Hepatocyte (in vitro differentiated cells): ENCODE data around the gene CCN6. TPM values are rescaled to one million over a fixed set of nuclear protein-coding genes. Genes with fewer than 3 reads are reported as not detected.

ENCODE experiments used
- DNase-seq: peaks from one replicate; pipeline ENCODE4 v3.0.0-alpha.2; 2016; ENCODE audit warnings: low spot score
- H2AFZ ChIP-seq: fragments of 200-600 bp; sonication (generic); 2 replicates; pipeline ENCODE4 v1.6.0; 2016; ENCODE audit warnings: antibody characterized with exemption, mild to moderate bottlenecking
- H3K27ac ChIP-seq: fragments of 200-600 bp; sonication (generic); 2 replicates; pipeline ENCODE4 v1.5.1; 2016; ENCODE audit warnings: mild to moderate bottlenecking
- H3K27me3 ChIP-seq: fragments of 200-600 bp; sonication (generic); 2 replicates; pipeline ENCODE4 v1.6.1; 2016
- H3K36me3 ChIP-seq: fragments of 200-600 bp; sonication (generic); replicated peaks from 2 replicates; pipeline ENCODE4 v1.5.1; 2016; ENCODE audit warnings: low read depth; ENCODE audit not compliant: insufficient read depth
- H3K4me1 ChIP-seq: fragments of 200-600 bp; sonication (generic); 2 replicates; pipeline ENCODE4 v1.5.1; 2016; ENCODE audit warnings: mild to moderate bottlenecking, moderate library complexity; ENCODE audit not compliant: insufficient read depth
- H3K4me2 ChIP-seq: fragments of 200-600 bp; sonication (generic); 2 replicates; pipeline ENCODE4 v1.6.0; 2016
- H3K4me3 ChIP-seq: fragments of 200-600 bp; sonication (generic); 2 replicates; pipeline ENCODE4 v1.5.1; 2016; ENCODE audit warnings: mild to moderate bottlenecking
- H3K79me2 ChIP-seq: fragments of 200-600 bp; sonication (generic); 2 replicates; pipeline ENCODE4 v1.6.0; 2017; ENCODE audit warnings: mild to moderate bottlenecking
- H3K9me2 ChIP-seq: fragments of 200-600 bp; sonication (generic); replicated peaks from 2 replicates; pipeline ENCODE4 v1.6.0; 2017; ENCODE audit warnings: mild to moderate bottlenecking; ENCODE audit not compliant: insufficient read depth
- H3K9me3 ChIP-seq: fragments of 200-600 bp; sonication (generic); 2 replicates; pipeline ENCODE4 v1.5.1; 2016; ENCODE audit warnings: low read depth, mild to moderate bottlenecking
- H4K20me1 ChIP-seq: fragments of 200-600 bp; sonication (generic); 2 replicates; pipeline ENCODE4 v1.6.0; 2016; ENCODE audit warnings: mild to moderate bottlenecking; ENCODE audit not compliant: insufficient read depth, poor library complexity, severe bottlenecking
- EZH2 ChIP-seq: fragments of 200-600 bp; sonication (generic); IDR thresholded peaks from 2 replicates; pipeline ENCODE4 v1.6.1; 2016; ENCODE audit warnings: antibody characterized with exemption, mild to moderate bottlenecking, borderline replicate concordance
- EZH2phosphoT487 ChIP-seq: fragments of 200-600 bp; sonication (generic); IDR thresholded peaks from one replicate; pipeline ENCODE4 v1.6.1; 2018; ENCODE audit warnings: antibody characterized with exemption, mild to moderate bottlenecking, low read depth, moderate library complexity; ENCODE audit not compliant: unreplicated experiment, severe bottlenecking
- WGBS: methylation state at CpG from one replicate; pipeline ENCODE4 v1.1.6; 2016; ENCODE audit warnings: low lambda C conversion rate; ENCODE audit errors: missing lambda C conversion rate; 5-methylcytosine and 5-hydroxymethylcytosine counted together
- polyA plus RNA-seq: library from polyadenylated mRNA; unstranded; fragments of >200 nt; fragmentation: Nextera tagmentation; extraction: Ambion mirVana; gene quantifications from 2 replicates; pipeline ENCODE4 v1.2.1, GENCODE V29; 2016
- total RNA-seq: library from RNA; depleted of rRNA; stranded (reverse); fragments of >200 nt; gene quantifications from 2 replicates; pipeline ENCODE4 v1.2.3, GENCODE V29; 2014
- TF ChIP-seq, protein P1 (sequence below): fragments of 200-600 bp; sonication (generic); IDR thresholded peaks from 2 replicates; pipeline ENCODE4 v1.5.1; 2016; ENCODE audit warnings: antibody characterized with exemption, mild to moderate bottlenecking; ENCODE audit not compliant: poor library complexity

Gene CCN6
- total and polyA plus RNA-seq, 2 experiments from 2014 or later: 0.24 TPM; not detected in 1

DNA sequence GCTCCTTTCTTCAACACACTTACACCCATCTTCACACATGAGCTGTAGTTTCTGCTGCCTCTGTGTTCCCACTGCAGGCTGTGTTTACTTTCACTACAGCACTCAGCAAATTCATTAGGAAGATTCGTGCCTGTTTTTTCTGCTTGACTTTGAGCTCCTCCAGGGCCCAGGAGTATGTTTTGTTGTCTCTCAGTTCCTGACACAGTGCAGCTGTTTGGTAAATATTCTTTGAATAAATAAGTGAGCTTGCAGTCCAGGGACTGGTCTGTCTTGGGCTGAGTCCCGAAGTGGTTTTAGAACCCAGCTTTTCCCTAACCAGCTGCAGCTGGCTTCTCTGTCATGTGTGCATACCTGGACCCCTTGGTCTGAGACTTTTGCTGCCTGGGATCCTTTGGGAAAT lies 46.6 kb upstream of the CCN6 start:
- no peak for TF ChIP-seq EZH2
- Histone ChIP-seq H3K27ac (no peak overlapping the region), H4K20me1 (no peaks in the 10 kb centered on the region), H3K9me2 (no peaks in the 10 kb centered on the region), H3K4me3 (no peak overlapping the region), H3K9me3 (no peaks in the 10 kb centered on the region), H3K36me3 (no peaks in the 10 kb centered on the region), H3K79me2 (no peaks in the 10 kb centered on the region), H2AFZ (no peak overlapping the region), H3K27me3 (no peaks in the 10 kb centered on the region), H3K4me1 (peaks cover 4% of the 10 kb centered on the region), H3K4me2 (peak overlapping the region; percentile 2)
- peak; percentile 26 for DNase-seq
- 12% methylated on average over 2 of the region's 2 CpGs for WGBS

DNA sequence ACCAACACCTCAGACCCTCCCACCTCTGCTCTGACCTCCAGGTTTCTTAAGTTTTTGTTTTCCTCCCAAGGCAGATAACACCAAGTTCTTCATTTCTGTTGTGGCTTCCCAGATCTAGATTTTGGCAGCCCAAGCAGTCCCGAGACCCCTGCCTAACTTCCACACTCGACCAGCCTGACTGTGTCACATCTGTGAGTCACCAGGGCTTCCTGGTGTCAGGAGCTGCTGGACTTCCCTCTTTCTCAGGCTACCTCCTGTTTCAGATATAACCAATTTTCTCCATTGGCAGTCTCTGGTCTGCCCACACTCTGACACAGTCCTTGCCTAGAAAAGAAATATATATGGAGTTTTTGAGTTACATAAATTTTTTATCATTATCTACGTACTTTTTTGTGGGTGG lies 46.1 kb upstream of the CCN6 start:
- Histone ChIP-seq H3K27ac (no peak overlapping the region), H3K27me3 (no peaks in the 10 kb centered on the region), H3K4me3 (no peak overlapping the region), H3K4me1 (peaks cover 4% of the 10 kb centered on the region), H3K4me2 (peak overlapping the region; percentile 2), H3K36me3 (no peaks in the 10 kb centered on the region), H3K9me2 (no peaks in the 10 kb centered on the region), H2AFZ (no peak overlapping the region), H3K9me3 (no peaks in the 10 kb centered on the region), H3K79me2 (no peaks in the 10 kb centered on the region), H4K20me1 (no peaks in the 10 kb centered on the region)
- TF ChIP-seq EZH2 (no peak), EZH2phosphoT487 (no peak)
- TF ChIP-seq, protein P1, sequence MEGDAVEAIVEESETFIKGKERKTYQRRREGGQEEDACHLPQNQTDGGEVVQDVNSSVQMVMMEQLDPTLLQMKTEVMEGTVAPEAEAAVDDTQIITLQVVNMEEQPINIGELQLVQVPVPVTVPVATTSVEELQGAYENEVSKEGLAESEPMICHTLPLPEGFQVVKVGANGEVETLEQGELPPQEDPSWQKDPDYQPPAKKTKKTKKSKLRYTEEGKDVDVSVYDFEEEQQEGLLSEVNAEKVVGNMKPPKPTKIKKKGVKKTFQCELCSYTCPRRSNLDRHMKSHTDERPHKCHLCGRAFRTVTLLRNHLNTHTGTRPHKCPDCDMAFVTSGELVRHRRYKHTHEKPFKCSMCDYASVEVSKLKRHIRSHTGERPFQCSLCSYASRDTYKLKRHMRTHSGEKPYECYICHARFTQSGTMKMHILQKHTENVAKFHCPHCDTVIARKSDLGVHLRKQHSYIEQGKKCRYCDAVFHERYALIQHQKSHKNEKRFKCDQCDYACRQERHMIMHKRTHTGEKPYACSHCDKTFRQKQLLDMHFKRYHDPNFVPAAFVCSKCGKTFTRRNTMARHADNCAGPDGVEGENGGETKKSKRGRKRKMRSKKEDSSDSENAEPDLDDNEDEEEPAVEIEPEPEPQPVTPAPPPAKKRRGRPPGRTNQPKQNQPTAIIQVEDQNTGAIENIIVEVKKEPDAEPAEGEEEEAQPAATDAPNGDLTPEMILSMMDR: no peak
- DNase-seq: no peak
- WGBS: 65% methylated on average over 3 of the region's 3 CpGs

DNA sequence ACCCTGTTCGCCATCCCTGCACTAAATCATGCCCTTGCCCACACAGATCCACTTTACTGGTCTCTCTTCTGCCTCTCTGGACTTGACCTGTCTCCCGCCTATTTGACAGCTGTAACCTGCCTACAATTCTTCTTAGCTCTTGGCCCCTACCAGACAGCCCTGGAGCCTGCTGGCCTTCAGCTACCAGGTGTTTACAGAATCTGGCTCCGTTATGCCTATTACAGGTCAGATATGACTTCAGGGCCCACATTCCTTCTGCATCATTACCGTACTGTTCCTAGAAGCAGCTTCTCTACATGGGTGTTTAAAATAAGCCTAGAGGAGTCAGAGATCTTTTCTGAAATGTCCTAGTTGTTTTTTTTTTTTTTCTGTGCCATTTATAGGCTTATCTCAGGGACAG lies 45.4 kb upstream of the CCN6 start:
- Histone ChIP-seq H3K79me2 (no peaks in the 10 kb centered on the region), H3K27me3 (no peaks in the 10 kb centered on the region), H3K4me3 (no peak overlapping the region), H3K4me2 (no peak overlapping the region), H3K9me2 (no peaks in the 10 kb centered on the region), H4K20me1 (no peaks in the 10 kb centered on the region), H3K9me3 (no peaks in the 10 kb centered on the region), H3K36me3 (no peaks in the 10 kb centered on the region), H3K4me1 (peaks cover 4% of the 10 kb centered on the region), H2AFZ (no peak overlapping the region), H3K27ac (no peak overlapping the region)
- TF ChIP-seq EZH2phosphoT487 (no peak), EZH2 (no peak)
- TF ChIP-seq, protein P1: no peak
- 76% methylated on average over 4 of the region's 4 CpGs for WGBS
- DNase-seq: no peak

DNA sequence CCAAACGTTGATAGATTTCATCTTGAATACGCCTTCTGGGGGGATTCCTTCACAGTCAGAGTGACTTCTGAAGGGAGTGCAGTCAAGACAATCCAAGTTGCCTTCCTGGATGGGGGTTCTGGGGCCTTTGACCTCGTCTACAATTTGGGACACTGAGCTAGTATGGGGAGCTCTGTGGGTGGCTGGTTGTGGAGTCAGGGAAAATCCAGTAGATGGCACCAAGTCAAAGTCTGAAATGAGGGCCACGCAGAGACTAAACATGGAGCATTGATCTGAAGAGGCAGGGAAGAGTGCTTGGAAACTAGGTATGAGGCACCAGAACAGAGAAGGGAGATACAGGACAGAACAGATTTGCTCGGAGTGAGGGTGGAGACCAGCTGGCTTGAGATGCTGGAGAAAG lies 43.6 kb upstream of the CCN6 start:
- no peaks in the 10 kb centered on the region for H3K27me3 ChIP-seq
- no peak for DNase-seq
- no peaks in the 10 kb centered on the region for H4K20me1 ChIP-seq
- no peak overlapping the region for H3K4me2 ChIP-seq
- peaks cover 9% of the 10 kb centered on the region for H3K4me1 ChIP-seq
- H3K9me2 ChIP-seq: no peaks in the 10 kb centered on the region
- H3K27ac ChIP-seq: no peak overlapping the region
- TF ChIP-seq, protein P1: peak; percentile 20
- TF ChIP-seq EZH2phosphoT487: no peak
- 88% methylated on average over 5 of the region's 5 CpGs for WGBS
- H3K9me3 ChIP-seq: no peaks in the 10 kb centered on the region
- no peaks in the 10 kb centered on the region for H3K79me2 ChIP-seq
- H3K36me3 ChIP-seq: no peaks in the 10 kb centered on the region
- no peak overlapping the region for H3K4me3 ChIP-seq
- H2AFZ ChIP-seq: no peak overlapping the region
